IMR-90 (cell line): ENCODE data around the gene SLC39A6. TPM values are rescaled to one million over a fixed set of nuclear protein-coding genes. Genes with fewer than 3 reads are reported as not detected.

Experiments
- MXI1 ChIP-seq: IDR thresholded peaks from 2 replicates; pipeline ENCODE4 v1.6.1; 2012; ENCODE audit warnings: low read depth, mild to moderate bottlenecking, low read length, moderate library complexity, borderline replicate concordance
- polyA plus RNA-seq, 3 experiments: library from polyadenylated mRNA; depleted of rRNA; stranded (reverse); fragments of >200 nt; gene quantifications; 2 replicates each; pipeline ENCODE4 v1.2.3, GENCODE V29; 2012; ENCODE audit warnings: low replicate concordance in 1 of 3
- total RNA-seq: library from RNA; depleted of rRNA; stranded (reverse); fragments of >200 nt; gene quantifications from 2 replicates; pipeline ENCODE4 v1.2.3, GENCODE V29; 2012; rRNA removed
- TF ChIP-seq, protein P1 (sequence below): fragments of 150-350 bp; IDR thresholded peaks from 2 replicates; pipeline ENCODE4 v1.6.1; 2017; ENCODE audit warnings: mild to moderate bottlenecking, antibody characterized with exemption, low read length, low read depth

The SLC39A6 gene
- total and polyA plus RNA-seq, 2 of the 4 experiments (the other 2 are of a cell fraction) = 48.7 to 91.9 TPM

DNA sequence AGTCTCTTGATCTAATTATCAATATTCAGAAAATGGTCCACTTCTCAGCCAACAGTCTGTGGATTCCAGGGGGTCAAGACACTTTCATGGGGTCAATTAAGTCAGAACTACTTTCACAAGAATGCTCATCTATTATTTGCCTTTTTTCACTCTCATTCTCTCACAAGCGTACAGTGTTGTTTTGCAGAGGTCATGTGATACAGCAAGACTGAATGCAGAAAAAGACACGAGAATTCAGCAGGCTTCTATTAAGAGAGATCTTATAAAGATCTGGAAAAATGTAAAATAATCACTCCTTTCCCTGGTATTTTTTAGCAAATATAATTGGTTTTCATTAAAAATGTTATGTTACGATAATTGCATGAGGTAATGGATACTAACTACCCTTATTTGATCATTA, 70.5 kb downstream of the SLC39A6 start (continued):
- TF ChIP-seq, protein P1, sequence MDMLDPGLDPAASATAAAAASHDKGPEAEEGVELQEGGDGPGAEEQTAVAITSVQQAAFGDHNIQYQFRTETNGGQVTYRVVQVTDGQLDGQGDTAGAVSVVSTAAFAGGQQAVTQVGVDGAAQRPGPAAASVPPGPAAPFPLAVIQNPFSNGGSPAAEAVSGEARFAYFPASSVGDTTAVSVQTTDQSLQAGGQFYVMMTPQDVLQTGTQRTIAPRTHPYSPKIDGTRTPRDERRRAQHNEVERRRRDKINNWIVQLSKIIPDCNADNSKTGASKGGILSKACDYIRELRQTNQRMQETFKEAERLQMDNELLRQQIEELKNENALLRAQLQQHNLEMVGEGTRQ = no peak
- no peak for TF ChIP-seq MXI1

Other genes starting within 250 kb of the SLC39A6 start
- 27.2 and 49.7 TPM in 2 replicates for gene RPRD1A, start 61.8 kb downstream of the SLC39A6 start, total RNA-seq
- gene RPRD1A, start 61.8 kb downstream of the SLC39A6 start, polyA plus RNA-seq (2012; rRNA removed) = 17.1 and 23.3 TPM in 2 replicates
- 97.2 and 161 TPM in 2 replicates for gene ELP2, start 559 bp upstream of the SLC39A6 start, total RNA-seq
- 48.1 and 48.8 TPM in 2 replicates for gene ELP2, start 559 bp upstream of the SLC39A6 start, polyA plus RNA-seq (2012; rRNA removed)
- gene MOCOS, start 58.2 kb upstream of the SLC39A6 start, total RNA-seq = 1.9 and 2.2 TPM in 2 replicates
- 0.87 and 1.1 TPM in 2 replicates for gene MOCOS, start 58.2 kb upstream of the SLC39A6 start, polyA plus RNA-seq (2012; rRNA removed)
- gene FHOD3, start 168.4 kb upstream of the SLC39A6 start, total RNA-seq = 16.0 and 16.7 TPM in 2 replicates
- 12.5 and 14.6 TPM in 2 replicates for gene FHOD3, start 168.4 kb upstream of the SLC39A6 start, polyA plus RNA-seq (2012; rRNA removed)